Colonic mucosa (tissue), 4 donors: Measurements from ENCODE around the gene SUGCT. TPM values are rescaled to one million over a fixed set of nuclear protein-coding genes. Genes with fewer than 3 reads are reported as not detected.
A peak's percentile ranks its signal among the peaks of the same experiment; 100 is the strongest.
"Not testable (repeated sequence)": the region's sequence is repeated elsewhere in the genome, so short reads cannot be mapped to it uniquely, and the experiment has no call there.

Source experiments
- DNase-seq: peaks from one replicate; pipeline ENCODE4 v3.0.0-alpha.2; 2020
- H3K27ac ChIP-seq: fragments of 200-600 bp; one replicate; pipeline ENCODE4 v1.8.0; 2021
- H3K27me3 ChIP-seq: fragments of 200-600 bp; one replicate; pipeline ENCODE4 v1.8.0; 2021
- H3K36me3 ChIP-seq: fragments of 200-600 bp; one replicate; pipeline ENCODE4 v1.8.0; 2021
- H3K4me1 ChIP-seq: fragments of 200-600 bp; one replicate; pipeline ENCODE4 v1.8.0; 2021; ENCODE audit warnings: mild to moderate bottlenecking
- H3K4me3 ChIP-seq: fragments of 200-600 bp; one replicate; pipeline ENCODE4 v1.8.0; 2021
- H3K9ac ChIP-seq, 2 donors: one replicate each; pipeline ENCODE4 v1.7.0; 2013; ENCODE audit warnings: control low read depth in 2 of 2, low read depth in 2 of 2, low read length in 2 of 2
- H3K9me3 ChIP-seq: fragments of 200-600 bp; one replicate; pipeline ENCODE4 v1.8.0; 2021
- CTCF ChIP-seq: fragments of 200-600 bp; IDR thresholded peaks from one replicate; pipeline ENCODE4 v1.8.0; 2022; ENCODE audit warnings: antibody characterized with exemption, mild to moderate bottlenecking
- intact Hi-C: fragments of 100-400 bp; cut with DNase I; formaldehyde crosslinking; loops from one replicate; pipeline ENCODE4 v1.14.1; 2022
- total RNA-seq, 2 donors: library from RNA; stranded (reverse); fragmentation: NEBNext Ultra II Directional in 1 of 2; extraction: Animal tissue kit (Norgen Biotek cat#: 25700) in 1 of 2; gene quantifications; one replicate each; pipeline ENCODE4 v1.2.1, GENCODE V29; 2021
- donor health status: healthy.
- donor health status: DM: no; HTN: no; CAD: no.
- donor health status: DM: no; HTN: no; CAD: no.

The SUGCT gene
- total RNA-seq, 2 donors from 2014 or later: 3.6 to 15.1 TPM

- no peaks in the 10 kb centered on the region for H3K4me1 ChIP-seq
- H3K27me3 ChIP-seq: no peaks in the 10 kb centered on the region
- no peak overlapping the region for H3K4me3 ChIP-seq
- DNase-seq: peak; percentile 23
- H3K9me3 ChIP-seq: no peaks in the 10 kb centered on the region
- H3K9ac ChIP-seq: no peak overlapping the region
- H3K36me3 ChIP-seq: no peaks in the 10 kb centered on the region
- intact Hi-C loops: no loop called here
- H3K27ac ChIP-seq: no peak overlapping the region
- TF ChIP-seq CTCF: no peak
Observed at GRCh38 chr7:40105879-40106473, 28.8 kb upstream of the SUGCT start.

- no peak for TF ChIP-seq CTCF
- Histone ChIP-seq H3K27me3 (no peaks in the 10 kb centered on the region), H3K4me1 (no peaks in the 10 kb centered on the region), H3K36me3 (no peaks in the 10 kb centered on the region), H3K4me3 (no peak overlapping the region), H3K9ac (no peak overlapping the region), H3K27ac (no peak overlapping the region), H3K9me3 (no peaks in the 10 kb centered on the region)
- no peak for DNase-seq
- intact Hi-C loops: no loop called here
Observed at GRCh38 chr7:40115936-40116335, 18.9 kb upstream of the SUGCT start.

- H3K36me3 ChIP-seq, intact Hi-C loops, H3K27me3 ChIP-seq, H3K4me1 ChIP-seq, H3K4me3 ChIP-seq, DNase-seq, H3K9ac ChIP-seq, H3K27ac ChIP-seq, H3K9me3 ChIP-seq: not testable (repeated sequence)
Observed at GRCh38 chr7:40117199-40117598, 17.6 kb upstream of the SUGCT start.

- H3K4me1 ChIP-seq, H3K36me3 ChIP-seq, H3K27ac ChIP-seq, H3K4me3 ChIP-seq, H3K9ac ChIP-seq, H3K9me3 ChIP-seq, DNase-seq, intact Hi-C loops, H3K27me3 ChIP-seq: not testable (repeated sequence)
Observed at GRCh38 chr7:40118201-40118600, 16.6 kb upstream of the SUGCT start.

- H3K27ac ChIP-seq: no peak overlapping the region
- no peaks in the 10 kb centered on the region for H3K36me3 ChIP-seq
- no peak for TF ChIP-seq CTCF
- no peaks in the 10 kb centered on the region for H3K27me3 ChIP-seq
- H3K9ac ChIP-seq: no peak overlapping the region
- intact Hi-C loops: no loop called here
- H3K4me3 ChIP-seq: no peak overlapping the region
- no peak for DNase-seq
- H3K9me3 ChIP-seq: no peaks in the 10 kb centered on the region
- H3K4me1 ChIP-seq: no peaks in the 10 kb centered on the region
Observed at GRCh38 chr7:40120020-40120419, 14.8 kb upstream of the SUGCT start.

- DNase-seq, H3K9me3 ChIP-seq, H3K27me3 ChIP-seq, H3K4me3 ChIP-seq, H3K27ac ChIP-seq, intact Hi-C loops, H3K9ac ChIP-seq, H3K4me1 ChIP-seq, H3K36me3 ChIP-seq: not testable (repeated sequence)
Observed at GRCh38 chr7:40122100-40122939, 12.5 kb upstream of the SUGCT start.

GRCh38 chr7:40122940-40123254 lies 11.9 kb upstream of the SUGCT start:
- TF ChIP-seq CTCF: no peak
- Histone ChIP-seq H3K36me3 (no peaks in the 10 kb centered on the region), H3K9me3 (no peaks in the 10 kb centered on the region), H3K4me1 (no peaks in the 10 kb centered on the region), H3K27ac (no peak overlapping the region), H3K4me3 (no peak overlapping the region), H3K9ac (no peak overlapping the region), H3K27me3 (no peaks in the 10 kb centered on the region)
- intact Hi-C loops: no loop called here
- no peak for DNase-seq
